Measurements from ENCODE around the gene SORCS2. TPM values are rescaled to one million over a fixed set of nuclear protein-coding genes. Genes with fewer than 3 reads are reported as not detected.

The SORCS2 gene
- total RNA-seq, 1 donor from 2014 or later: 7.1 TPM

DNA sequence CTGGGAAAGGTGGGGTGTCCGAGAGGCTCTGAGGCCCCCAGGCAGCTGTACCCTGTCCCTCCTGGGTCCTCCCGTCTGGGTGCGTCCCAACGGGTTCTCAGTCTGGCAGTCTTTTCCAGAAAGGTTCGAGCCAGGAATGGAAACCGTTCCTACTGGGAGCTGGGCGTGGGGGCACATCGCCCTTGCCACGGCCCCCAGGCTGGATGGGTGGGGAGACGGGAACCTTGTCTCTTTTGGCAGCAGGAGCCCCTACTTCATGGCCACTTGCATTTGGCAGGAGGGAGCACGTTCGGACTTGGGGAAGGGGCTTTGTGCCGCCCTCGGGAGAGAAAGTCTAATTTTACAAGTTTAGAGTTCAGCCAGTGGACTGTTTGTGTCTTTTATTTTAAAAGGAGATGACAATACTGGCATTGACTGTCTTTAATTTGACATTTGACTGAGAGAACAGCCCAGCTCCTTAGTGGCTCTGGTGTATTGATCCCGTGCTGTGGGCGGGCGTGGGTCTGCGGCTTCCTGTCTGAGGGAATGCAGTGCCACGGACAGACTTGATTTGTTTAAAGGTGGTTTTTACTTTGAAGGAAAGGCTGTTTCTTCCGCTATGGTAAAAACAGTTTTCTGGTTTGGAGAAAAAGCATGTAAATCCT lies 95.1 kb downstream of the SORCS2 start:
- no peaks in the 10 kb centered on the region for H3K36me3 Mint-ChIP-seq
- H3K27ac Mint-ChIP-seq: no peak overlapping the region
- peaks cover 41% of the 10 kb centered on the region for H3K27me3 Mint-ChIP-seq (ENCODE audit: low read depth)
- TF ChIP-seq, protein P1, sequence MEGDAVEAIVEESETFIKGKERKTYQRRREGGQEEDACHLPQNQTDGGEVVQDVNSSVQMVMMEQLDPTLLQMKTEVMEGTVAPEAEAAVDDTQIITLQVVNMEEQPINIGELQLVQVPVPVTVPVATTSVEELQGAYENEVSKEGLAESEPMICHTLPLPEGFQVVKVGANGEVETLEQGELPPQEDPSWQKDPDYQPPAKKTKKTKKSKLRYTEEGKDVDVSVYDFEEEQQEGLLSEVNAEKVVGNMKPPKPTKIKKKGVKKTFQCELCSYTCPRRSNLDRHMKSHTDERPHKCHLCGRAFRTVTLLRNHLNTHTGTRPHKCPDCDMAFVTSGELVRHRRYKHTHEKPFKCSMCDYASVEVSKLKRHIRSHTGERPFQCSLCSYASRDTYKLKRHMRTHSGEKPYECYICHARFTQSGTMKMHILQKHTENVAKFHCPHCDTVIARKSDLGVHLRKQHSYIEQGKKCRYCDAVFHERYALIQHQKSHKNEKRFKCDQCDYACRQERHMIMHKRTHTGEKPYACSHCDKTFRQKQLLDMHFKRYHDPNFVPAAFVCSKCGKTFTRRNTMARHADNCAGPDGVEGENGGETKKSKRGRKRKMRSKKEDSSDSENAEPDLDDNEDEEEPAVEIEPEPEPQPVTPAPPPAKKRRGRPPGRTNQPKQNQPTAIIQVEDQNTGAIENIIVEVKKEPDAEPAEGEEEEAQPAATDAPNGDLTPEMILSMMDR (IDR thresholded peaks at IDR 0.05; ENCODE audit: unreplicated experiment): no peak
- H3K4me3 Mint-ChIP-seq: no peak overlapping the region
- DNase-seq (ENCODE audit: low spot score in 2 of 2, unreplicated experiment in 2 of 2): no peak
- H3K9me3 Mint-ChIP-seq: no peaks in the 10 kb centered on the region
- peaks cover 5% of the 10 kb centered on the region for H3K4me1 Mint-ChIP-seq

DNA sequence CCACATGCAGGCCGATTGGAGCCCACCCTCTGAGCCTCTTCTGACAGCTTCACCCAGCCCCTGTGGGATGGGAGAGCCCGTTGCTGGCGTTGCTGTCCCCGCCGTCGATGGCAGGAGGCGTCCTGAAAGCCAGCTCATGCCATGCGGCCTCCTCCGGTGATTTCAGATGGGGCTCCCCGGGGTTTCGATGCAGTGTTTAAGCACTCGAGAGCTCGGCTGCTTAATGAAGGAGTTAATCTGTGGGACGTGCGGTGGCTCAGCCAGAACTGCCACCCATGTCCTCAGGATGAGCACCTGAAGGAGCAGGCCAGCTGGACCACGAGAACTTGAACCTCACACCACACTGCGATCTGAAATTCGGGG lies 95.6 kb downstream of the SORCS2 start:
- Mint-ChIP-seq H3K4me1 (peaks cover 4% of the 10 kb centered on the region), H3K27me3 (ENCODE audit: low read depth) (peaks cover 44% of the 10 kb centered on the region), H3K4me3 (no peak overlapping the region), H3K36me3 (no peaks in the 10 kb centered on the region), H3K9me3 (no peaks in the 10 kb centered on the region), H3K27ac (no peak overlapping the region)
- DNase-seq (ENCODE audit: low spot score in 2 of 2, unreplicated experiment in 2 of 2): no peak
- TF ChIP-seq, protein P1 (IDR thresholded peaks at IDR 0.05; ENCODE audit: unreplicated experiment): no peak

DNA sequence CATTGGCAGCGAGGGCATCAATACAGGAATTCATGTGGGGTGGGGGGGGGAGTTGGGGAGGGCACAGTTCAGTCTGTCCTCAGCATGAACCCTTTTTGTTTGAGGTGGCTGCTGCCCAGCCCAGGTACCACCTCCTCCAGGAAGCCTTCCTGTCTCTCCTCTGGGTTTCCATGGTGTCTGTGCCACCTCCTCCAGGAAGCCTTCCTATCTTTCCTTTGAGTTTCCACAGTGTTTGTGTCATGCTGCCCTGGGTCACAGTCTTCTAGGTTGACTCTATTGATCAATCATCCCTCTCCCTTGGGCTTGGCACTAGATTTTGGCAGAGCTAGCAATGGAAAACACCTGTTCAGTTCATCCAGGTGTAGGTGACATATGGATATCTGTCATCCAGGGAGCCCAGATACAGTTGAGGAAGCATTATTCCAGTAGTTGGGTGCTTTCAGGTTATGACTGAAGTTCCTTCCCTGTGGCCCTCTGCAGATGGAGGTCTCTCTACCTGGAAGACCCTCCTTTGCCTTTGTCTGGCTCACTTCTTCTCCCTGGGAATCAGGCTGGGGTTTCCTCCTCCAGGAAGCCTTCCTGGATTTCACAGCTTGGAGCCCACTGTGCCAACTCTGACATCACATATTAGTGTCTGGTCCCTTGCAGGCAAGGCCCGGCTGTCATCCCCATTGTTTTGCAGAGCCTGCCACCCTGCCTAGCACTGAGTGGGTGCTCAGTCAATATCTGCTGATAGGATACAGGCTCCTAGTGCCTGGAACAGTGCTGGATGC lies 96.6 kb downstream of the SORCS2 start:
- Mint-ChIP-seq H3K9me3 (no peaks in the 10 kb centered on the region), H3K27me3 (ENCODE audit: low read depth) (peaks cover 47% of the 10 kb centered on the region), H3K27ac (no peak overlapping the region), H3K4me1 (peaks cover 4% of the 10 kb centered on the region), H3K36me3 (no peaks in the 10 kb centered on the region), H3K4me3 (no peak overlapping the region)
- TF ChIP-seq, protein P1 (IDR thresholded peaks at IDR 0.05; ENCODE audit: unreplicated experiment): no peak
- no peak for DNase-seq (ENCODE audit: low spot score in 2 of 2, unreplicated experiment in 2 of 2)

DNA sequence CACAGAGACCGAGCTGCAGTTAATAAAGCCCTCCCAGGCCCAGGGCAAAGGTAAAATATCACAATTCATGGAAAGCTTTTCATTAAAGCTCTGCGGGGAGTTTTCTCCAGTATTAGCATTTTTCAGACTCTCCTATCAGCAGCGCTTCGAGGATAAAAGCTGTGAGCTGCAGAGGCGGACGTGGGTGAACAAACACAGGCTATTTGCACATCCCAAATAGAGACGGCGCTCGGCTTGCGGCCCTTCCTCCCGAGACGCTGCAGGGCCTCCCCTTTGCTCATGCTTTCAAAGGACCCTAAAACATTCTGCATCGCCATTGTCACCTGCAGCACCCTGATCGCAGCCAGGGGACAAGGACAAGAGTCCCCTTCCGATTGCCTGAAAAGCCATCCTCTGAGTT lies 97.3 kb downstream of the SORCS2 start:
- Mint-ChIP-seq H3K27me3 (ENCODE audit: low read depth) (peaks cover 50% of the 10 kb centered on the region), H3K9me3 (no peaks in the 10 kb centered on the region), H3K4me3 (no peak overlapping the region), H3K27ac (no peak overlapping the region), H3K36me3 (no peaks in the 10 kb centered on the region), H3K4me1 (peaks cover 4% of the 10 kb centered on the region)
- no peak for DNase-seq (ENCODE audit: low spot score in 2 of 2, unreplicated experiment in 2 of 2)
- TF ChIP-seq, protein P1 (IDR thresholded peaks at IDR 0.05; ENCODE audit: unreplicated experiment): no peak

DNA sequence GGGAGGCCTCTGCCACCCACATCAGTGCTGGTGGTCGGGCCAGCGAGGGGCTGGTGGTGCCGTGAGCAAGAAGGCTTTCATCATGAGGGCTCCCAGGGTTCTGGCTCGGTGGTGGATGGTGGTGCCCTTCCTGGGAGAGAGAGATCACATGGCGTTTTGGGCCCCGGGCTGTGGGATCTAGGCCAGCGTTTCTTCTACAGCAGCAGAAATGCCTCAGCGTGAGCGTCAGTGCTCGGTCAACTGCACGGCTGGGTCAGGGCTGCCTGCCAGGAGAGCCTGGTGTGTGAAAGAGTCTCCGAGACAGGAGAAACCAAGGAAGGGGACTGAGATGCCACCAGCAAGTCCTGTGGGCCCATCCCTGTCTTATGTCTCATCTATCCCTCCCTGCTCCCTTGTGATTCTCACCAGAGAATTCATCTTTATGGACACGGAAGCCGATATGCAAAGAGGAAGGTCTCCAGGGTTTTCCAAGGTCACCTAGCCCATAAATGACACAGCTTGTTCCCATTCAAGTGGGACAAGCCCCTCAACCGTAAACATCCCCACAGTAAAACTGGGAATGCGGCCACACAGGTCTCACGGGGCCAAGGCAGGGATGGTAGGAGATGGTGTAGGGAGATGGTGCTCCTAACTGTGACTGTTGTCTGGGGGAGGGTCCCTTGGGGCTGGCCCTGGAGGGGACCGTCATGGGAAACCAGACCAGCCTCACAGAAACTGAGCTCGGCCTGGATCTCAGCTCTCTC lies 99.2 kb downstream of the SORCS2 start:
- DNase-seq (ENCODE audit: low spot score in 2 of 2, unreplicated experiment in 2 of 2): no peak
- no peaks in the 10 kb centered on the region for H3K36me3 Mint-ChIP-seq
- TF ChIP-seq, protein P1 (IDR thresholded peaks at IDR 0.05; ENCODE audit: unreplicated experiment): no peak
- H3K4me3 Mint-ChIP-seq: no peak overlapping the region
- peaks cover 45% of the 10 kb centered on the region for H3K27me3 Mint-ChIP-seq (ENCODE audit: low read depth)
- H3K4me1 Mint-ChIP-seq: no peaks in the 10 kb centered on the region
- no peak overlapping the region for H3K27ac Mint-ChIP-seq
- H3K9me3 Mint-ChIP-seq: no peaks in the 10 kb centered on the region

All from mesothelial cell of epicardium (in vitro differentiated cells).